ENCODE results near the gene BNIP3. TPM values are rescaled to one million over a fixed set of nuclear protein-coding genes. Genes with fewer than 3 reads are reported as not detected.

The BNIP3 gene
- total RNA-seq, 1 experiment from 2014 or later = 37.5 TPM

- TF ChIP-seq REST (IDR thresholded peaks at IDR 0.05; ENCODE audit: low read depth) = no peak
- no peak for TF ChIP-seq ELF1 (IDR thresholded peaks at IDR 0.05; ENCODE audit: borderline replicate concordance, low read depth)
Observed at GRCh38 chr10:131946880-131947279, 34.8 kb downstream of the BNIP3 start (continued).

GRCh38 chr10:131946321-131946751, 35.4 kb downstream of the BNIP3 start:
- H3K9me3 ChIP-seq (ENCODE audit: control insufficient read depth in 1 of 2, insufficient read depth in 1 of 2, low read depth in 1 of 2, low read length in 2 of 2) = no peaks in the 10 kb centered on the region
- H3K79me2 ChIP-seq (ENCODE audit: insufficient read depth, low read length) = no peaks in the 10 kb centered on the region
- no peak overlapping the region for H2AFZ ChIP-seq (ENCODE audit: low read depth, low read length, poor library complexity, severe bottlenecking)
- DNase-seq (ENCODE audit: low read depth, low spot score) (no peak), ATAC-seq (no peak)
- no peak overlapping the region for H3K27ac ChIP-seq (ENCODE audit: low read depth, low read length)
- no peaks in the 10 kb centered on the region for H4K20me1 ChIP-seq (ENCODE audit: insufficient read depth)
- no peaks in the 10 kb centered on the region for H3K27me3 ChIP-seq (ENCODE audit: insufficient read depth, low read length)
- intact Hi-C loops (cut with micrococcal nuclease) = no loop called here
- CTCF ChIA-PET = no interaction called here
- no peak overlapping the region for H3K9ac ChIP-seq (ENCODE audit: low read length)
- peaks cover 0 to 10% of the 10 kb centered on the region in 2 experiments; a peak in 2 of 4 replicates for H3K4me1 ChIP-seq (ENCODE audit: control insufficient read depth in 1 of 2, insufficient read depth in 2 of 2, low read length in 2 of 2)
- H3K4me3 ChIP-seq (replicated peaks in 1 of 2; ENCODE audit: low read depth in 1 of 2, low read length in 2 of 2) = no peak overlapping the region
- TF ChIP-seq REST (IDR thresholded peaks at IDR 0.05; ENCODE audit: low read depth) = no peak
- TF ChIP-seq MAX (IDR thresholded peaks at IDR 0.05) = no peak
- no peak for TF ChIP-seq YY1 (IDR thresholded peaks at IDR 0.05; ENCODE audit: extremely low read depth, insufficient replicate concordance, low read depth, low read length)
- TF ChIP-seq RAD21 (IDR thresholded peaks at IDR 0.05; ENCODE audit: low read depth) = no peak
- TF ChIP-seq ZNF274 (IDR thresholded peaks at IDR 0.05; ENCODE audit: low read depth, low read length) = no peak
- TF ChIP-seq SRF (IDR thresholded peaks at IDR 0.05; ENCODE audit: low read depth) = no peak
- TF ChIP-seq ELF1 (IDR thresholded peaks at IDR 0.05; ENCODE audit: borderline replicate concordance, low read depth) = no peak
- no peak for TF ChIP-seq EGR1 (IDR thresholded peaks at IDR 0.05; ENCODE audit: low read depth)
- TF ChIP-seq, protein P1, sequence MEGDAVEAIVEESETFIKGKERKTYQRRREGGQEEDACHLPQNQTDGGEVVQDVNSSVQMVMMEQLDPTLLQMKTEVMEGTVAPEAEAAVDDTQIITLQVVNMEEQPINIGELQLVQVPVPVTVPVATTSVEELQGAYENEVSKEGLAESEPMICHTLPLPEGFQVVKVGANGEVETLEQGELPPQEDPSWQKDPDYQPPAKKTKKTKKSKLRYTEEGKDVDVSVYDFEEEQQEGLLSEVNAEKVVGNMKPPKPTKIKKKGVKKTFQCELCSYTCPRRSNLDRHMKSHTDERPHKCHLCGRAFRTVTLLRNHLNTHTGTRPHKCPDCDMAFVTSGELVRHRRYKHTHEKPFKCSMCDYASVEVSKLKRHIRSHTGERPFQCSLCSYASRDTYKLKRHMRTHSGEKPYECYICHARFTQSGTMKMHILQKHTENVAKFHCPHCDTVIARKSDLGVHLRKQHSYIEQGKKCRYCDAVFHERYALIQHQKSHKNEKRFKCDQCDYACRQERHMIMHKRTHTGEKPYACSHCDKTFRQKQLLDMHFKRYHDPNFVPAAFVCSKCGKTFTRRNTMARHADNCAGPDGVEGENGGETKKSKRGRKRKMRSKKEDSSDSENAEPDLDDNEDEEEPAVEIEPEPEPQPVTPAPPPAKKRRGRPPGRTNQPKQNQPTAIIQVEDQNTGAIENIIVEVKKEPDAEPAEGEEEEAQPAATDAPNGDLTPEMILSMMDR (IDR thresholded peaks at IDR 0.05 in 2 of 3, conservative IDR thresholded peaks at IDR 0.05 in 1 of 3; ENCODE audit: borderline replicate concordance in 1 of 3, insufficient read depth in 1 of 3, low read depth in 2 of 3, low read length in 2 of 3) = no peak
- no peaks in the 10 kb centered on the region for H3K9me2 ChIP-seq (ENCODE audit: insufficient read depth)
- no peak overlapping the region for H3K4me2 ChIP-seq (ENCODE audit: low read length)
- POLR2A ChIA-PET = no interaction called here
- H3K36me3 ChIP-seq (ENCODE audit: control insufficient read depth in 1 of 2, insufficient read depth in 2 of 2, low read length in 2 of 2) = peaks cover 0 to 3% of the 10 kb centered on the region in 2 experiments; a peak in 1 of 4 replicates
- no TSS peak for BruUV-seq (replicated peaks)
- RAD21 ChIA-PET (ENCODE audit: low non-redundant PET in 1 of 2, low total read pairs in 2 of 2, uncharacterized antibody in 2 of 2, unreplicated experiment in 2 of 2) = no interaction called here

Data from HCT116 (cell line).